IMR-90 (cell line): Measurements from ENCODE around the gene EXOSC9. TPM values are rescaled to one million over a fixed set of nuclear protein-coding genes. Genes with fewer than 3 reads are reported as not detected.
A peak's percentile ranks its signal among the peaks of the same experiment; 100 is the strongest.

Experiments
- ATAC-seq: fragments of 200-7000 bp; cut with Tn5 transposase; 2 replicates; pipeline ENCODE4 v1.9.1; 2020; ENCODE audit warnings: low read depth, mild to moderate bottlenecking, moderate library complexity
- BruUV-seq: library from RNA; stranded (reverse); fragments of 400-500 nt; replicated peaks from 2 replicates; lab custom pipeline; 2021; lab: Mats Ljungman, UMichigan
- CTCF ChIA-PET: fragments of 300-600 bp; formaldehyde crosslinking; extraction: SDS; loops from one replicate; lab custom pipeline; 2021; ENCODE audit warnings: antibody characterized with exemption; lab: Yijun Ruan, JAX
- POLR2A ChIA-PET: fragments of 300-600 bp; sonication (Branson Sonifier 250); formaldehyde crosslinking; loops from one replicate; lab custom pipeline; 2022; ENCODE audit warnings: antibody characterized with exemption; ENCODE audit not compliant: unreplicated experiment; lab: Charles Lee
- DNase-seq: peaks from one replicate; pipeline ENCODE4 v3.0.0; 2013
- H2AFZ ChIP-seq: replicated peaks from 2 replicates; pipeline ENCODE3; 2013; ENCODE audit warnings: low read length, mild to moderate bottlenecking; ENCODE audit not compliant: poor library complexity
- H2AK5ac ChIP-seq: 2 replicates; pipeline ENCODE4 v1.6.1; 2013; ENCODE audit warnings: low read depth, low read length, inconsistent platforms
- H2AK9ac ChIP-seq: replicated peaks from 2 replicates; pipeline ENCODE3; 2013; ENCODE audit warnings: mild to moderate bottlenecking, low read depth, low read length, moderate library complexity; ENCODE audit not compliant: poor library complexity
- H2BK120ac ChIP-seq: 2 replicates; pipeline ENCODE4 v1.6.1; 2013; ENCODE audit warnings: low read depth, low read length, inconsistent platforms
- H2BK15ac ChIP-seq: 3 replicates; pipeline ENCODE4 v1.6.1; 2013; ENCODE audit warnings: low read depth, low read length, inconsistent platforms
- H2BK20ac ChIP-seq: 2 replicates; pipeline ENCODE4 v1.6.1; 2013; ENCODE audit warnings: low read depth, mild to moderate bottlenecking, inconsistent platforms, low read length, moderate library complexity
- H2BK5ac ChIP-seq: 2 replicates; pipeline ENCODE4 v1.6.1; 2013; ENCODE audit warnings: mild to moderate bottlenecking, low read depth, low read length, inconsistent platforms; ENCODE audit not compliant: poor library complexity, severe bottlenecking
- H3K14ac ChIP-seq: replicated peaks from 2 replicates; pipeline ENCODE4 v1.6.1; 2013; ENCODE audit warnings: low read depth, low read length, inconsistent platforms
- H3K18ac ChIP-seq: 2 replicates; pipeline ENCODE4 v1.6.1; 2013; ENCODE audit warnings: low read depth, low read length, control low read depth
- H3K23ac ChIP-seq: 2 replicates; pipeline ENCODE4 v1.6.1; 2013; ENCODE audit warnings: low read depth, low read length, inconsistent platforms
- H3K27ac ChIP-seq: 2 replicates; pipeline ENCODE4 v1.5.1; 2013; ENCODE audit warnings: mild to moderate bottlenecking, control low read depth, low read length; ENCODE audit not compliant: insufficient read depth
- H3K27me3 ChIP-seq: 2 replicates; pipeline ENCODE4 v1.6.1; 2013; ENCODE audit warnings: low read length; ENCODE audit not compliant: control insufficient read depth, insufficient read depth
- H3K36me3 ChIP-seq: 2 replicates; pipeline ENCODE4 v1.6.1; 2013; ENCODE audit warnings: low read length, mixed read lengths; ENCODE audit not compliant: control insufficient read depth, insufficient read depth
- H3K4ac ChIP-seq: 2 replicates; pipeline ENCODE4 v1.6.1; 2013; ENCODE audit warnings: low read depth, low read length, inconsistent platforms
- H3K4me1 ChIP-seq: 2 replicates; pipeline ENCODE4 v1.6.1; 2013; ENCODE audit warnings: low read length, mixed read lengths; ENCODE audit not compliant: control insufficient read depth, insufficient read depth
- H3K4me2 ChIP-seq: 2 replicates; pipeline ENCODE4 v1.6.1; 2013; ENCODE audit warnings: low read depth, mild to moderate bottlenecking, control low read depth, low read length, moderate library complexity
- H3K4me3 ChIP-seq: 2 replicates; pipeline ENCODE4 v1.5.1; 2013; ENCODE audit warnings: low read depth, mild to moderate bottlenecking, control low read depth, low read length, moderate library complexity; ENCODE audit not compliant: insufficient read depth
- H3K56ac ChIP-seq: 2 replicates; pipeline ENCODE4 v1.6.1; 2013; ENCODE audit warnings: low read length, inconsistent platforms; ENCODE audit not compliant: insufficient read depth; ENCODE audit errors: extremely low read depth
- H3K79me1 ChIP-seq, 2 experiments: 2 replicates each; pipeline ENCODE4 v1.6.1; 2013; ENCODE audit warnings: low read length in 2 of 2, inconsistent platforms in 1 of 2, low read depth in 1 of 2
- H3K9ac ChIP-seq: 2 replicates; pipeline ENCODE4 v1.6.1; 2013; ENCODE audit warnings: low read depth, low read length, control low read depth
- H3K9me1 ChIP-seq: 2 replicates; pipeline ENCODE4 v1.6.1; 2013; ENCODE audit warnings: low read length, inconsistent platforms; ENCODE audit not compliant: insufficient read depth
- H3K9me3 ChIP-seq: 2 replicates; pipeline ENCODE4 v1.6.1; 2013; ENCODE audit warnings: low read length; ENCODE audit not compliant: control insufficient read depth, insufficient read depth
- H4K20me1 ChIP-seq: 2 replicates; pipeline ENCODE4 v1.6.1; 2013; ENCODE audit warnings: low read length, inconsistent platforms; ENCODE audit not compliant: insufficient read depth
- H4K5ac ChIP-seq: 2 replicates; pipeline ENCODE4 v1.6.1; 2013; ENCODE audit warnings: mild to moderate bottlenecking, low read depth, low read length, control low read depth
- H4K8ac ChIP-seq, 2 experiments: 2 replicates each; pipeline ENCODE4 v1.6.1; 2013; ENCODE audit warnings: low read depth in 2 of 2, low read length in 2 of 2, control low read depth in 1 of 2, inconsistent platforms in 1 of 2
- H4K91ac ChIP-seq: 2 replicates; pipeline ENCODE4 v1.6.1; 2013; ENCODE audit warnings: low read depth, low read length, inconsistent platforms; ENCODE audit not compliant: insufficient read depth
- BHLHE40 ChIP-seq: fragments of 150-350 bp; IDR thresholded peaks from 2 replicates; pipeline ENCODE4 v1.6.1; 2016; ENCODE audit warnings: mild to moderate bottlenecking, low read depth, low read length
- CEBPB ChIP-seq: IDR thresholded peaks from 2 replicates; pipeline ENCODE4 v1.6.1; 2012; ENCODE audit warnings: low read depth, low read length, improper control_type of control experiment
- CHD1 ChIP-seq: IDR thresholded peaks from 2 replicates; pipeline ENCODE4 v1.6.1; 2012; ENCODE audit warnings: low read depth, low read length, improper control_type of control experiment
- CTCF ChIP-seq: conservative IDR thresholded peaks from 2 replicates; pipeline ENCODE4 v1.5.1; 2012; ENCODE audit warnings: mild to moderate bottlenecking, low read depth, low read length, improper control_type of control experiment
- FOS ChIP-seq: fragments of 150-350 bp; IDR thresholded peaks from 2 replicates; pipeline ENCODE4 v1.6.1; 2016; ENCODE audit warnings: low read depth, low read length
- MAFK ChIP-seq: IDR thresholded peaks from 2 replicates; pipeline ENCODE4 v1.6.1; 2012; ENCODE audit warnings: low read depth, low read length, improper control_type of control experiment
- MAZ ChIP-seq: IDR thresholded peaks from 2 replicates; pipeline ENCODE4 v1.6.1; 2012; ENCODE audit warnings: low read depth, mild to moderate bottlenecking, low read length, improper control_type of control experiment, moderate library complexity, borderline replicate concordance
- MXI1 ChIP-seq: IDR thresholded peaks from 2 replicates; pipeline ENCODE4 v1.6.1; 2012; ENCODE audit warnings: low read depth, mild to moderate bottlenecking, low read length, moderate library complexity, borderline replicate concordance
- NFE2L2 ChIP-seq: fragments of 150-350 bp; IDR thresholded peaks from 2 replicates; pipeline ENCODE4 v1.6.1; 2016; ENCODE audit warnings: low read depth, mild to moderate bottlenecking, low read length
- POLR2A ChIP-seq: IDR thresholded peaks from 2 replicates; pipeline ENCODE4 v1.6.1; 2012; ENCODE audit warnings: mild to moderate bottlenecking, low read depth, low read length
- RAD21 ChIP-seq: IDR thresholded peaks from 2 replicates; pipeline ENCODE4 v1.6.1; 2012; ENCODE audit warnings: low read length, improper control_type of control experiment
- RCOR1 ChIP-seq: IDR thresholded peaks from 2 replicates; pipeline ENCODE4 v1.6.1; 2012; ENCODE audit warnings: mild to moderate bottlenecking, low read length, improper control_type of control experiment; ENCODE audit not compliant: insufficient replicate concordance
- RFX5 ChIP-seq: IDR thresholded peaks from 2 replicates; pipeline ENCODE4 v1.8.0; 2012; ENCODE audit warnings: low read depth, mild to moderate bottlenecking, low read length, moderate library complexity
- SMC3 ChIP-seq: fragments of 150-350 bp; IDR thresholded peaks from 2 replicates; pipeline ENCODE4 v1.6.1; 2016; ENCODE audit warnings: low read depth, mild to moderate bottlenecking, antibody characterized with exemption, low read length, moderate library complexity
- USF2 ChIP-seq: fragments of 150-350 bp; IDR thresholded peaks from 2 replicates; pipeline ENCODE4 v1.6.1; 2017; ENCODE audit warnings: mild to moderate bottlenecking, antibody characterized with exemption, low read length, low read depth
- WGBS, 2 experiments: methylation state at CpG; one replicate each; pipeline versions ENCODE4 v1.1.5 to v1.1.7; 2013; ENCODE audit warnings: missing lambda C conversion rate in 2 of 2; ENCODE audit not compliant: insufficient read length in 1 of 2; ENCODE audit errors: extremely low coverage in 2 of 2; 5-methylcytosine and 5-hydroxymethylcytosine counted together
- dilution Hi-C: fragments of 300-500 bp; cut with HindIII; formaldehyde crosslinking; loops from one replicate; pipeline ENCODE4 v1.14.3; 2018; ENCODE audit warnings: low sequenced_read_pairs; ENCODE audit not compliant: unreplicated experiment
- in situ Hi-C: fragments of 300-500 bp; cut with MboI; formaldehyde crosslinking; loops from 3 replicates; pipeline ENCODE4 v1.14.3; 2019; ENCODE audit warnings: low sequenced_read_pairs, inconsistent platforms, mixed read lengths
- intact Hi-C: fragments of 100-400 bp; cut with micrococcal nuclease; formaldehyde crosslinking; loops from 2 replicates; pipeline ENCODE4 v1.10.0; 2022
- polyA plus RNA-seq, 3 experiments: library from polyadenylated mRNA; depleted of rRNA; stranded (reverse); fragments of >200 nt; gene quantifications; 2 replicates each; pipeline ENCODE4 v1.2.3, GENCODE V29; 2012; ENCODE audit warnings: low replicate concordance in 1 of 3
- total RNA-seq: library from RNA; depleted of rRNA; stranded (reverse); fragments of >200 nt; gene quantifications from 2 replicates; pipeline ENCODE4 v1.2.3, GENCODE V29; 2012
- TF ChIP-seq, protein P1 (sequence below): fragments of 150-350 bp; IDR thresholded peaks from 2 replicates; pipeline ENCODE4 v1.6.1; 2016; ENCODE audit warnings: low read depth, mild to moderate bottlenecking, low read length, moderate library complexity, borderline replicate concordance

Gene EXOSC9
- total and polyA plus RNA-seq, 2 of the 4 experiments (the other 2 are of a cell fraction), result 34.7 to 47.5 TPM

DNA sequence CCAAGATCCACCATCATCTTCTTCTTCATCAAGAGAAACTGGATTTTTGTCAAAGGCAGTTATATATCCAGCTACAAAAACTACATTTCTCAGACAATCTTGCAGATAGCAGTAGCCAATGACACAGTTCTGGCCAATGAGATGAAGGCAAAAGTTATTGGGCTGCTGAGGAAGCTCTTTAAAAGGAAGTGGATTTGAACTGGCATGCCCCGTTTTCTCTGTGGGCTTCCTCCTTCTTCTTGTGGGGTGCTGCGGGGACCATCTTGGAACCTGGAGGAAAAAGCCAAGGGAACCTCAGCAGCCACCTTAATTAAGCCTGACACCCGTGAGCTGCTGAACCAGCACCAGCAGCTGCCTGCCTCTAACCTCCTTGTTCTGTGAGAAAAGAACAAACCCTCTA lies 40.9 kb upstream of the EXOSC9 start:
- Histone ChIP-seq H3K27ac (no peak overlapping the region), H2BK5ac (no peak overlapping the region), H3K56ac (no peak overlapping the region), H3K36me3 (no peaks in the 10 kb centered on the region), H3K9me1 (0 out of 2 replicates have a peak, but pooled peaks cover 6% of the 10 kb centered on the region), H4K91ac (peak overlapping the region; percentile 24; the same call in 1 of the 2 replicates), H3K79me1 (peaks cover 0 to 3% of the 10 kb centered on the region in 2 experiments; a peak in 1 of 4 replicates), H3K4ac (no peak overlapping the region), H3K14ac (no peak overlapping the region), H3K23ac (no peak overlapping the region), H3K18ac (no peak overlapping the region), H2BK120ac (peak overlapping the region; percentile 43; the same call in 1 of the 2 replicates), H2BK15ac (peak overlapping the region; percentile 7; the same call in 1 of the 3 replicates), H2AFZ (no peak overlapping the region), H4K5ac (peak overlapping the region; percentile 17; the same call in 1 of the 2 replicates), H2AK9ac (no peak overlapping the region), H3K27me3 (no peaks in the 10 kb centered on the region), H4K20me1 (no peaks in the 10 kb centered on the region), H3K4me1 (peaks cover under 1% of the 10 kb centered on the region; the same call in 1 of the 2 replicates), H3K4me2 (no peak overlapping the region), H2BK20ac (no peak overlapping the region), H3K9ac (no peak overlapping the region), H3K4me3 (no peak overlapping the region), H2AK5ac (no peak overlapping the region), H3K9me3 (no peaks in the 10 kb centered on the region), H4K8ac (no peak overlapping the region)
- dilution Hi-C loops, result no loop called here
- no peak for TF ChIP-seq MXI1
- no peak for TF ChIP-seq FOS
- no peak for TF ChIP-seq MAFK
- TF ChIP-seq CTCF, result no peak
- TF ChIP-seq RAD21, result no peak
- TF ChIP-seq RFX5, result no peak
- TF ChIP-seq, protein P1, sequence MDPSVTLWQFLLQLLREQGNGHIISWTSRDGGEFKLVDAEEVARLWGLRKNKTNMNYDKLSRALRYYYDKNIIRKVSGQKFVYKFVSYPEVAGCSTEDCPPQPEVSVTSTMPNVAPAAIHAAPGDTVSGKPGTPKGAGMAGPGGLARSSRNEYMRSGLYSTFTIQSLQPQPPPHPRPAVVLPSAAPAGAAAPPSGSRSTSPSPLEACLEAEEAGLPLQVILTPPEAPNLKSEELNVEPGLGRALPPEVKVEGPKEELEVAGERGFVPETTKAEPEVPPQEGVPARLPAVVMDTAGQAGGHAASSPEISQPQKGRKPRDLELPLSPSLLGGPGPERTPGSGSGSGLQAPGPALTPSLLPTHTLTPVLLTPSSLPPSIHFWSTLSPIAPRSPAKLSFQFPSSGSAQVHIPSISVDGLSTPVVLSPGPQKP, result no peak
- TF ChIP-seq SMC3, result no peak
- no peak for TF ChIP-seq USF2
- no peak for TF ChIP-seq MAZ
- no peak for TF ChIP-seq NFE2L2
- no peak for TF ChIP-seq CEBPB
- no peak for TF ChIP-seq POLR2A
- TF ChIP-seq RCOR1, result no peak
- no peak for TF ChIP-seq BHLHE40
- TF ChIP-seq CHD1, result no peak
- ATAC-seq (no peak), DNase-seq (no peak)
- ChIA-PET CTCF (interaction anchor here (1.3 kb wide), 1 partner anchor 30 kb away, joined by 3 read pairs; no protein-coding TSS in a partner anchor), POLR2A (no interaction called here)
- no CpG with 5 or more reads among the region's 3 CpGs for WGBS, 2 experiments
- no TSS peak for BruUV-seq
- in situ Hi-C loops, result no loop called here
- intact Hi-C loops, result no loop called here
